Activated naive CD8-positive, alpha-beta T cell treated with anti-CD3 and anti-CD28 coated beads, Interleukin-2, amount 50 U/mL, for 24 hours (primary cell): Measurements from ENCODE around the gene OAS3.

ENCODE experiments used
- ATAC-seq: fragments of 150-1000 bp; cut with Tn5 transposase; one replicate; pipeline ENCODE4 v1.10.0; 2021
- DNase-seq: peaks from one replicate; pipeline ENCODE4 v3.0.0; 2021
- H3K27ac Mint-ChIP-seq: one replicate; pipeline ENCODE4 v1.8.0; 2021; ENCODE audit warnings: mild to moderate bottlenecking, mixed read lengths
- H3K27me3 Mint-ChIP-seq: one replicate; pipeline ENCODE4 v1.8.0; 2021; ENCODE audit warnings: mixed read lengths
- H3K36me3 Mint-ChIP-seq: one replicate; pipeline ENCODE4 v1.8.0; 2021; ENCODE audit warnings: low read depth, mixed read lengths
- H3K4me1 Mint-ChIP-seq: one replicate; pipeline ENCODE4 v1.8.0; 2021; ENCODE audit warnings: mixed read lengths
- H3K4me3 Mint-ChIP-seq: one replicate; pipeline ENCODE4 v1.8.0; 2021; ENCODE audit warnings: mild to moderate bottlenecking, moderate library complexity, mixed read lengths
- H3K9me3 Mint-ChIP-seq: one replicate; pipeline ENCODE4 v1.8.0; 2021; ENCODE audit warnings: mixed read lengths

Gene OAS3

GRCh38 chr12:112961536-112961935, 23.3 kb downstream of the OAS3 start:
- H3K4me1 Mint-ChIP-seq, result no peaks in the 10 kb centered on the region
- no peak overlapping the region for H3K4me3 Mint-ChIP-seq
- no peaks in the 10 kb centered on the region for H3K27me3 Mint-ChIP-seq
- H3K9me3 Mint-ChIP-seq, result peaks cover 3% of the 10 kb centered on the region
- DNase-seq, result no peak
- no peak for ATAC-seq
- no peak overlapping the region for H3K27ac Mint-ChIP-seq
- H3K36me3 Mint-ChIP-seq, result peaks cover 54% of the 10 kb centered on the region

DNA sequence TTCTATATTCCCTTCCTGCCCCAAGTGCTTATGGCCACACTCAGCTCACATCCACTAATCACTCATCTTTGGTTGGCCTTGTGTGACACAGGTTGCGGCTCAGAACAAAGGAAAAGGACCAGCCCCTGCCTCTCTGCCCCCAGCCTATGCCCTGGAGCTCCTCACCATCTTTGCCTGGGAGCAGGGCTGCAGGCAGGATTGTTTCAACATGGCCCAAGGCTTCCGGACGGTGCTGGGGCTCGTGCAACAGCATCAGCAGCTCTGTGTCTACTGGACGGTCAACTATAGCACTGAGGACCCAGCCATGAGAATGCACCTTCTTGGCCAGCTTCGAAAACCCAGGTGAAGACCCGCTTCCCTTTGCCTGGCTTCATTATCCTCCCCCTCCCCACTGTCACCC, 24.3 kb downstream of the OAS3 start:
- Mint-ChIP-seq H3K4me3 (no peak overlapping the region), H3K9me3 (peaks cover 3% of the 10 kb centered on the region), H3K27me3 (no peaks in the 10 kb centered on the region), H3K36me3 (peaks cover 46% of the 10 kb centered on the region), H3K27ac (no peak overlapping the region), H3K4me1 (no peaks in the 10 kb centered on the region)
- ATAC-seq, result no peak
- no peak for DNase-seq

DNA sequence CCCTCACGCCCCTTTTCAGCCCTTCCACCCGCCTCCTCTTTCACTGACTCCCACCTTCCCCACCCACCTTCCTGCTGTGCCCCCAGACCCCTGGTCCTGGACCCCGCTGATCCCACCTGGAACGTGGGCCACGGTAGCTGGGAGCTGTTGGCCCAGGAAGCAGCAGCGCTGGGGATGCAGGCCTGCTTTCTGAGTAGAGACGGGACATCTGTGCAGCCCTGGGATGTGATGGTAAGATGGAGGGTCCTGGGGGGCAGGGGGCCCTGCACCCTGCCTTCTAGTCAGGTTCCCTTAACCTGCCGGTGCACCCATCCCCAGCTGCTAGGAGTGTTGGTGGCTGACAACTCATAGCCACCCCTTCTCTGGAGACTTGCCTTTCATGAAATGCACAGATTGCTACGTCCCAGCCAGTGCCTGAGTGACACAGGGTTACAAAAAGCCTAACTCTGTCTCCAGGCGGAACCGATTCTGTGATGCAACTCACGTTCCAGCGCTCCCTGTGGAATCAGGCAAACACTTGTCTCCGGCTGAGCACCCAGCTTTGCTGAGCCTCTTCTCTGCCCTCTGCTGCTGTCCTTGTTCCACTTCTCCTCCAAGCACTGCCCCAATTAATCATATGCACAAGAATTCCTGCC, 25.1 kb downstream of the OAS3 start:
- Mint-ChIP-seq H3K4me3 (no peak overlapping the region), H3K27me3 (no peaks in the 10 kb centered on the region), H3K4me1 (no peaks in the 10 kb centered on the region), H3K27ac (no peak overlapping the region), H3K9me3 (peaks cover 3% of the 10 kb centered on the region), H3K36me3 (peaks cover 40% of the 10 kb centered on the region)
- ATAC-seq (no peak), DNase-seq (no peak)

GRCh38 chr12:112964067-112964670, 25.9 kb downstream of the OAS3 start:
- Mint-ChIP-seq H3K4me3 (no peak overlapping the region), H3K36me3 (peaks cover 38% of the 10 kb centered on the region), H3K9me3 (peaks cover 3% of the 10 kb centered on the region), H3K27me3 (no peaks in the 10 kb centered on the region), H3K4me1 (no peaks in the 10 kb centered on the region), H3K27ac (no peak overlapping the region)
- no peak for DNase-seq
- ATAC-seq, result no peak

DNA sequence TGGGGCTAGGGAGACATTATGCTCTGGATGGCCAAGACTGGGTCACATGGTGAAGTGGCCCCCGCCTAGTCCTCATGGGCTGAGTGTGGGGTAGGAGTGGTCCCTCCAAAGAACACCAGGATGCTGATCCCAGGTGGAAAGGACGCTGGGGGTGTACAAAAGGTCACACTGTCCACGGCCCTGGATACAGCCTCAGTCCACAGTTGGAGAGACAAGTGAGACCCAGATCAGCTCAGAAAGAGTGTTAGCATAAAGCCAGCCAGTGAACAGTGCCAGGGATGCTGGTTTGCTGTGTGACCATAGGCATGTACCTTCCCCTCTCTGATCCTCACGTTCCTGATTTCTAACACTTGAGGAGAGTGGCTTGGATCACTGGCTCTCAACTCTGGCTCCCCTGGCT, 26.6 kb downstream of the OAS3 start:
- DNase-seq (no peak), ATAC-seq (no peak)
- Mint-ChIP-seq H3K4me1 (no peaks in the 10 kb centered on the region), H3K9me3 (no peaks in the 10 kb centered on the region), H3K27ac (no peak overlapping the region), H3K36me3 (peaks cover 31% of the 10 kb centered on the region), H3K27me3 (no peaks in the 10 kb centered on the region), H3K4me3 (no peak overlapping the region)

GRCh38 chr12:112965643-112966042, 27.4 kb downstream of the OAS3 start:
- Mint-ChIP-seq H3K36me3 (peaks cover 28% of the 10 kb centered on the region), H3K4me1 (no peaks in the 10 kb centered on the region), H3K9me3 (no peaks in the 10 kb centered on the region), H3K4me3 (no peak overlapping the region), H3K27ac (no peak overlapping the region), H3K27me3 (no peaks in the 10 kb centered on the region)
- DNase-seq (no peak), ATAC-seq (no peak)

DNA sequence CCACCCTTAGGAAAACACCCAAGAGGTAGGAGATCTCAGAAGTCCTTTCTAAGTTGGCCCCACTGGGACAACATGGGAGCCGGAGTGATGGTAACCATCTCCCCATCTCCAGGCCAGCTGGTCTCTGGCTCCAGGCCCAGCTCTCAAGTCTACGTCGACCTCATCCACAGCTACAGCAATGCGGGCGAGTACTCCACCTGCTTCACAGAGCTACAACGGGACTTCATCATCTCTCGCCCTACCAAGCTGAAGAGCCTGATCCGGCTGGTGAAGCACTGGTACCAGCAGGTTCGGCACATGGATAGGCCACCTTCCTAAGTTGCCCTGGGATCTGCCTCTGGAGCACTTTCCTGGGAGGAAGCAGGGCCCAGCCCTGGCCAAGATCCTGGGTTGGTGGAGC, 29.0 kb downstream of the OAS3 start:
- H3K4me1 Mint-ChIP-seq, result no peaks in the 10 kb centered on the region
- H3K4me3 Mint-ChIP-seq, result no peak overlapping the region
- H3K9me3 Mint-ChIP-seq, result no peaks in the 10 kb centered on the region
- no peak for DNase-seq
- H3K36me3 Mint-ChIP-seq, result peaks cover 13% of the 10 kb centered on the region
- no peak overlapping the region for H3K27ac Mint-ChIP-seq
- no peak for ATAC-seq
- no peaks in the 10 kb centered on the region for H3K27me3 Mint-ChIP-seq

GRCh38 chr12:112967858-112968257, 29.6 kb downstream of the OAS3 start:
- Mint-ChIP-seq H3K4me1 (no peaks in the 10 kb centered on the region), H3K27ac (no peak overlapping the region), H3K36me3 (peaks cover 10% of the 10 kb centered on the region), H3K4me3 (no peak overlapping the region), H3K9me3 (no peaks in the 10 kb centered on the region), H3K27me3 (no peaks in the 10 kb centered on the region)
- ATAC-seq, result no peak
- no peak for DNase-seq

GRCh38 chr12:112969547-112970306, 31.5 kb downstream of the OAS3 start:
- Mint-ChIP-seq H3K4me1 (no peaks in the 10 kb centered on the region), H3K27ac (no peak overlapping the region), H3K9me3 (no peaks in the 10 kb centered on the region), H3K36me3 (peaks cover 4% of the 10 kb centered on the region), H3K4me3 (no peak overlapping the region), H3K27me3 (no peaks in the 10 kb centered on the region)
- DNase-seq, result no peak
- no peak for ATAC-seq

- Mint-ChIP-seq H3K36me3 (peaks cover 4% of the 10 kb centered on the region), H3K9me3 (no peaks in the 10 kb centered on the region), H3K4me3 (no peak overlapping the region), H3K4me1 (no peaks in the 10 kb centered on the region), H3K27ac (no peak overlapping the region), H3K27me3 (no peaks in the 10 kb centered on the region)
- no peak for ATAC-seq
- no peak for DNase-seq
These were observed 32.1 kb downstream of the OAS3 start for GRCh38 chr12:112970391-112970790.

- Mint-ChIP-seq H3K4me3 (no peak overlapping the region), H3K27ac (no peak overlapping the region), H3K9me3 (no peaks in the 10 kb centered on the region), H3K36me3 (peaks cover 3% of the 10 kb centered on the region), H3K27me3 (no peaks in the 10 kb centered on the region), H3K4me1 (no peaks in the 10 kb centered on the region)
- no peak for DNase-seq
- no peak for ATAC-seq
These were observed 33.0 kb downstream of the OAS3 start for GRCh38 chr12:112971248-112971647.

GRCh38 chr12:112973011-112973735, 34.9 kb downstream of the OAS3 start:
- no peaks in the 10 kb centered on the region for H3K27me3 Mint-ChIP-seq
- peaks cover 7% of the 10 kb centered on the region for H3K4me1 Mint-ChIP-seq
- no peak overlapping the region for H3K27ac Mint-ChIP-seq
- H3K9me3 Mint-ChIP-seq, result no peaks in the 10 kb centered on the region
- no peak overlapping the region for H3K4me3 Mint-ChIP-seq
- no peak for DNase-seq
- no peak for ATAC-seq
- H3K36me3 Mint-ChIP-seq, result peaks cover 2% of the 10 kb centered on the region

DNA sequence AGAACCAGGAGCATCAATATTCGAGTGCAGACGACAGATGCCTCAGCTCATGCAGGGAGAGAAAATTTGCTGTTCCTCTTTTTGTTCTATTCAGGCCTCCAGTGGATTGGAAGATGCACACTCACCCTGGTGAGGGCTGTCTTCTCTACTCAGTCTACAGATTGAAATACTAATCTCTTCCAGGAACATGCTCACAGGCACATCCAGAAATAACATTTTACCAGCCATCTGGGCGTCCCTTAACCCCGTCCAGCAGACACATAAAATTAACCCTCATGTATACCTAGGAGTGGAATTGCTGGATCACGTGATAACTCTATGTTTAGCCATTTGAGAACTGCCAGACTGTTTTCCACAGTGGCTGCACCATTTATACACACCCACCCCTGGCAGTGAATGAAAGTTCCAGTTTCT, 35.6 kb downstream of the OAS3 start:
- Mint-ChIP-seq H3K27me3 (no peaks in the 10 kb centered on the region), H3K36me3 (peaks cover 2% of the 10 kb centered on the region), H3K27ac (no peak overlapping the region), H3K4me1 (peaks cover 7% of the 10 kb centered on the region), H3K9me3 (no peaks in the 10 kb centered on the region), H3K4me3 (no peak overlapping the region)
- ATAC-seq (no peak), DNase-seq (no peak)

GRCh38 chr12:112974904-112975303, 36.6 kb downstream of the OAS3 start:
- no peak overlapping the region for H3K4me3 Mint-ChIP-seq
- H3K36me3 Mint-ChIP-seq, result peaks cover 6% of the 10 kb centered on the region
- H3K4me1 Mint-ChIP-seq, result peaks cover 7% of the 10 kb centered on the region

DNA sequence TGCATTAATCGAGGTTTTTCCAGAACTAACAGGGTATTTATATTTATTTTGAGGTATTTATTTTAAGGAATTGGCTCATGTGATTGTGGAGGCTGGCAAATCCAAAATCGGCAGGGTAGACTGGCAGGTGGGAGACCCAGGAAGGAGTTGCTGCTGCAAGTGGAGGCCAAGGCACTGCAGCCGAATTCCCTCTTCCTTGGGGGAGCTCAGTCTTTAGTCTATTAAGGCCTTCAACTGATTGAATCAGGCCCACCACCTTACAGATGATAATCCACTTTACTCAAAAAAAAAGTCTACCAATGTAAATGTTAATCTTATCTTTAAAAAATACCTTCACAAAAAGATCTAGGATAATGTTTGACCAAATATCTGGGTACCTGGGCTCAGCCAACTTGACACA, 38.9 kb downstream of the OAS3 start:
- DNase-seq, result no peak

More at GRCh38 chr12:112974904-112975303, 36.6 kb downstream of the OAS3 start:
- Mint-ChIP-seq H3K27me3 (no peaks in the 10 kb centered on the region), H3K9me3 (no peaks in the 10 kb centered on the region), H3K27ac (no peak overlapping the region)
- no peak for ATAC-seq
- DNase-seq, result no peak

More for the DNA sequence above, 38.9 kb downstream of the OAS3 start:
- Mint-ChIP-seq H3K36me3 (peaks cover 16% of the 10 kb centered on the region), H3K9me3 (peaks cover 1% of the 10 kb centered on the region), H3K27me3 (no peaks in the 10 kb centered on the region), H3K4me3 (no peak overlapping the region), H3K4me1 (peaks cover 27% of the 10 kb centered on the region), H3K27ac (peak overlapping the region; percentile 94)
- no peak for ATAC-seq
